AG04449 (cell line): ENCODE measurements around the gene ZNF664.

Experiments used
- CTCF ChIA-PET: fragments of 350-600 bp; formaldehyde crosslinking; extraction: SDS; loops from one replicate; lab custom pipeline; 2021; ENCODE audit warnings: antibody characterized with exemption; lab: Yijun Ruan, JAX
- POLR2A ChIA-PET: fragments of 400-600, 350-600 bp; formaldehyde crosslinking; extraction: SDS; loops from one replicate; lab custom pipeline; 2020; ENCODE audit warnings: antibody characterized with exemption, inconsistent platforms; lab: Yijun Ruan, JAX
- DNase-seq: peaks from one replicate; pipeline ENCODE4 v3.0.0-alpha.2; 2010; ENCODE audit warnings: low read depth, low spot score
- H3K4me3 ChIP-seq: 2 replicates; pipeline ENCODE4 v1.5.1; 2011; ENCODE audit warnings: low read depth, mild to moderate bottlenecking, control low read depth, low read length
- CTCF ChIP-seq: IDR thresholded peaks from one replicate; pipeline ENCODE4 v1.5.1; 2011; ENCODE audit warnings: mild to moderate bottlenecking, moderate library complexity, low read length, control low read depth, inconsistent platforms; ENCODE audit not compliant: insufficient read depth; ENCODE audit errors: missing control alignments

The ZNF664 gene

GRCh38 chr12:124044809-124045321 is 71.8 kb downstream of the ZNF664 start:
- no peak overlapping the region for H3K4me3 ChIP-seq
- POLR2A ChIA-PET: no interaction called here
- CTCF ChIA-PET: interaction anchor here (0.7 to 2.8 kb wide), 7 partner anchors 8 to 835 kb away, joined by 3 to 27 read pairs (median 9); no protein-coding TSS in a partner anchor
- DNase-seq: no peak
- TF ChIP-seq CTCF: no peak

GRCh38 chr12:124045671-124046455 is 72.8 kb downstream of the ZNF664 start:
- no peak overlapping the region for H3K4me3 ChIP-seq
- DNase-seq: no peak
- TF ChIP-seq CTCF: no peak
- ChIA-PET POLR2A (no interaction called here), CTCF (interaction anchor here (0.7 to 3.1 kb wide), 9 partner anchors 7 to 834 kb away, joined by 3 to 27 read pairs (median 9); no protein-coding TSS in a partner anchor)

- POLR2A ChIA-PET: no interaction called here
- CTCF ChIA-PET: interaction anchor here (0.7 to 3.1 kb wide), 6 partner anchors 9 to 286 kb away, joined by 3 to 13 read pairs (median 4); no protein-coding TSS in a partner anchor
- no peak for DNase-seq
- no peak overlapping the region for H3K4me3 ChIP-seq
- no peak for TF ChIP-seq CTCF
Observed at GRCh38 chr12:124046456-124046740, 73.4 kb downstream of the ZNF664 start.

- no peak overlapping the region for H3K4me3 ChIP-seq
- no peak for DNase-seq
- POLR2A ChIA-PET: no interaction called here
- CTCF ChIA-PET: interaction anchor here (0.8 to 3.1 kb wide), 5 partner anchors 8 to 285 kb away, joined by 3 to 13 read pairs (median 4); no protein-coding TSS in a partner anchor
- no peak for TF ChIP-seq CTCF
Observed at GRCh38 chr12:124047045-124047566, 74.1 kb downstream of the ZNF664 start.

GRCh38 chr12:124049451-124050094 is 76.6 kb downstream of the ZNF664 start:
- no peak for TF ChIP-seq CTCF
- CTCF ChIA-PET: interaction anchor here (1.1 to 1.6 kb wide), 4 partner anchors 13 to 722 kb away, joined by 4 to 5 read pairs (median 4); no protein-coding TSS in a partner anchor
- DNase-seq: no peak
- POLR2A ChIA-PET: no interaction called here
- H3K4me3 ChIP-seq: no peak overlapping the region
